Fibroblast of lung (primary cell): ENCODE results near the gene AFF4.

ENCODE experiments used
- CTCF ChIP-seq, 2 donors: IDR thresholded peaks in 1 of 2; conservative IDR thresholded peaks in 1 of 2; 1 replicate in 1 of 2; 2 replicates in 1 of 2; pipeline ENCODE4 v1.5.1; 2011 to 2012; ENCODE audit warnings: low read length in 2 of 2, control low read depth in 1 of 2, inconsistent platforms in 1 of 2, low read depth in 1 of 2, mild to moderate bottlenecking in 1 of 2
- EZH2 ChIP-seq: IDR thresholded peaks from 2 replicates; pipeline ENCODE4 v1.5.1; 2012; ENCODE audit warnings: low read length, control low read depth, mild to moderate bottlenecking; ENCODE audit errors: missing control alignments

GRCh38 chr5:132949136-132949535, 14.3 kb downstream of the AFF4 start:
- no peak for TF ChIP-seq EZH2
- no peak for TF ChIP-seq CTCF (conservative IDR thresholded peaks at IDR 0.05 in 1 of 2, IDR thresholded peaks at IDR 0.05 in 1 of 2; ENCODE audit: low read depth in 1 of 2, low read length in 2 of 2)
